Measurements from ENCODE around the gene NIBAN1.

Gene NIBAN1

DNA sequence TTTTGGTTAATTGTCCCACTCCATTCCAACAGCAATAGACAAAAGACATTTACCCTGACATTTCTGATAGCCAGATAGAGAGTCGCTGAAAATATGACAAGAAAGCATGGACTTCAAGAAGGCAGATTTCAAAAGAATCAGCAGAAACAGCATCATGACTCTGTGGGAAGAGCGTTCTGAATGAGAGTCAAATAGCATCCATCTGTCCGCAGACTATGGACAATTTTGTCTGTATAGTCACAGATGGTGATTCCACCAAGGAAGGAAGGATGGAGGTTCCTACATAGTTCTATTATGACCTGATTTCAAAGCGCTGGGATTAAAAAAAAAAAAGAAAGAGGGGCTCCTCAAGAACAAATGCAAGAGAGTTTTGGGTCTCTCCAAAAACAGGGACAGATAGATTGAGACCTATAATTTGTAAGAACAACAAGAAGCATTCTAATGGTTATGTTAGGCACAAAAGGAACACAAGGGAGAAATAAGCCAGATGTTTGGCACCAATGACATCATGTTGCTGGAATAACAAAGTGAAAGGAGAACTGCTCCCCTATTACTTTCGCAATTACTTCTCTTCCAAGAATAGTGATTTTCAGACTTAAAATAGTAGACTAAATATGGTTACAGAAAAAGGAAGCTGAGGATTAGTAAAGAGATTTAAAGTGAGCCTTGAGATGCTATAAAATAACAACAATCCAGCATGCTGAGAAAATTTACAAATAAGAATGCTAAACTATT is 28.5 kb downstream of the NIBAN1 start:
- FAIRE-seq = no peak

- no peak for FAIRE-seq
Measured at GRCh38 chr1:184945029-184945428, 29.3 kb downstream of the NIBAN1 start.

DNA sequence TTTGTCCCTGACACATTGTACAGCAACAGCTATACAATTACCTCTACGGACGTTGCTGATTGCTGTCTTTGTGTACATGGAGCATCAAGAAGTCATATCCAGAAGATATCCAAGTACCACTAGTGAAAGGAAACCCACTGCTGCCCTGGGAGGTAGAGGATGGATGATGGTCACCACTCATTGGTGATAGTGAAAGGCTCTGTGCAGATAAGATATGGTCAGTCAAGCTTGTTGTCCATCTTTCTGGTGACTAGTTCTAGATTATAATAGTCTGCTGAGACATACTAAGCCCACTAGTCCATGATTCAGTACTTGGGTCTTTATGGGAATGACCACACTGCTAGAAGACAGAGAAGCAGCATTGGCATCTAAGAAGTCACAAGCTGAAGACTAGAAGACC is 30.3 kb downstream of the NIBAN1 start:
- FAIRE-seq = no peak

GRCh38 chr1:184941735-184942134 is 32.6 kb downstream of the NIBAN1 start:
- FAIRE-seq = no peak

DNA sequence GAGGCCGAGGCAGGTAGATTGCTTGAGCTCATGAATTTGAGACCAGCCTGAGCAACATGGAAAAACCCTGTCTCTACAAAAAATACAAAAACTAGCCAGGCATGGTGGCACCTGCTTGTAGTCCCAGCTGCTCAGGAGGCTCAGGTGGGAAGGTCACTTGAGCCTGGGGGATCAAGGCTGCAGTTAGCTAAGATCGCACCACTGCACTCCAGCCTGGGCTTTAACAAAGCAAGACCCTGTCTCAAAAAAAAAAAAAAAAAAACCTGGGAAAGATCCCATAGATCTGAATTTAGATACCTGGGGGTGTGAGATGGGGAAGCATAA is 32.9 kb downstream of the NIBAN1 start:
- no peak for FAIRE-seq

GRCh38 chr1:184940694-184941409 is 33.5 kb downstream of the NIBAN1 start:
- no peak for FAIRE-seq

GRCh38 chr1:184940226-184940625 is 34.1 kb downstream of the NIBAN1 start:
- no peak for FAIRE-seq

GRCh38 chr1:184937729-184938128 is 36.6 kb downstream of the NIBAN1 start:
- FAIRE-seq = no peak

- no peak for FAIRE-seq
Measured at GRCh38 chr1:184935920-184936798, 38.1 kb downstream of the NIBAN1 start.

DNA sequence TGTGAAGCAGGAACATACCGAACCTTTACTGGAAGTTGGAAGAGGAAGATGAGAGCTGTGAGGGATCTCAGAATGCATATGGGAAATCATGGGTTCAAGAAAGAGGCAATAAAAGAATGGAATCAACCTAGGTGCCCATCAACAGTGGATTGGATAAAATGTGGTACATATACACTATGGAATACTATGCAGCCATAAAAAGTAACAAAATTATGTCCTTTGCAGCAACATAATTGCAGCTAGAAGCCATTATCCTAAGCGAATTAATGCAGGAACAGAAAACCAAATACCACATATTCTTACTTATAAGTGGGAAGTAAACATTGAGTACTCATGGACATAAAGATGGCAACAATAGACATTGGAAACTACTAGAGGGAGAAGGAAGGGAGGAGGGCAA is 40.4 kb downstream of the NIBAN1 start:
- no peak for FAIRE-seq

DNA sequence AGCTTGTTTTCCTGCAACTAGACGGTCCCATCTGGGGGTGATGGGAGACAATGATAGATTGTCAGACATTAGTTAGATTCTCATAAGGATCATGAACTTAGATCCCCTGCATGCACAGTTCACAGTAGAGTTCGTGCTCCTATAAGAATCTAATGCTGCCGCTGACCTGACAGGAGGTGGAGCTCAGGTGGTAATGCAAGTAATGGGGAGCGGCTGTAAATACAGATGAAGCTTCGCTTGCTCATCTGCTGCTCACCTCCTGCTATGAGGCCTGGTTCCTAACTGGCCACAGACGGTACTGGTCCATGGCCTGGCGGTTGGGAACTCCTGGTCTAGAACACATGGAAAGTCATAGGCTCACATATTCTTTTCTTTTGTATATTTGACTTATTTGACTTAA is 42.0 kb downstream of the NIBAN1 start:
- no peak for FAIRE-seq

- no peak for FAIRE-seq
Measured at GRCh38 chr1:184931566-184931965, 42.7 kb downstream of the NIBAN1 start.

- no peak for FAIRE-seq
Measured at GRCh38 chr1:184930645-184931044, 43.7 kb downstream of the NIBAN1 start.

GRCh38 chr1:184930232-184930631 is 44.1 kb downstream of the NIBAN1 start:
- no peak for FAIRE-seq

- no peak for FAIRE-seq
Measured at GRCh38 chr1:184929711-184930202, 44.6 kb downstream of the NIBAN1 start.

- no peak for FAIRE-seq
Measured at GRCh38 chr1:184928394-184928793, 45.9 kb downstream of the NIBAN1 start.
